ENCODE results near the gene GBX2.

DNA sequence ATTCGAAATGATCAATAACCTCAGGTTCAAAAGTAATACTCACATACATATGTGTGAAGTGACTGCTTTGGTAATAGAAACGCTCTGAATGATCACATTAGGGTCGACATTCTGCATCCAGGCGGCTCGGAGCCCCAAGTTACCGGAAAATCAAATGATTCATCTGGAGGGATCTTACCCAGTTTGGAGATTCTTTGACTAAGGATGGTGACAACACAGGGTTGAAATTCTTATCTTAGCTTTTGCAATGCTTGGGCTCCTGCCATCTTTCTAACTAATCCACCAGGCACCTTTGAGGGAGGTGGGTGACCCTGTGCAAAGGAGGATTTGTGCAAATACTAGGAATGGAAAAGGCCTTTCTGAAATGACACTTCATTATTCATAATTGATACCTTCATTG lies 10.8 kb downstream of the GBX2 start:
- TF ChIP-seq, protein P1, sequence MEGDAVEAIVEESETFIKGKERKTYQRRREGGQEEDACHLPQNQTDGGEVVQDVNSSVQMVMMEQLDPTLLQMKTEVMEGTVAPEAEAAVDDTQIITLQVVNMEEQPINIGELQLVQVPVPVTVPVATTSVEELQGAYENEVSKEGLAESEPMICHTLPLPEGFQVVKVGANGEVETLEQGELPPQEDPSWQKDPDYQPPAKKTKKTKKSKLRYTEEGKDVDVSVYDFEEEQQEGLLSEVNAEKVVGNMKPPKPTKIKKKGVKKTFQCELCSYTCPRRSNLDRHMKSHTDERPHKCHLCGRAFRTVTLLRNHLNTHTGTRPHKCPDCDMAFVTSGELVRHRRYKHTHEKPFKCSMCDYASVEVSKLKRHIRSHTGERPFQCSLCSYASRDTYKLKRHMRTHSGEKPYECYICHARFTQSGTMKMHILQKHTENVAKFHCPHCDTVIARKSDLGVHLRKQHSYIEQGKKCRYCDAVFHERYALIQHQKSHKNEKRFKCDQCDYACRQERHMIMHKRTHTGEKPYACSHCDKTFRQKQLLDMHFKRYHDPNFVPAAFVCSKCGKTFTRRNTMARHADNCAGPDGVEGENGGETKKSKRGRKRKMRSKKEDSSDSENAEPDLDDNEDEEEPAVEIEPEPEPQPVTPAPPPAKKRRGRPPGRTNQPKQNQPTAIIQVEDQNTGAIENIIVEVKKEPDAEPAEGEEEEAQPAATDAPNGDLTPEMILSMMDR (IDR thresholded peaks at IDR 0.05; ENCODE audit: insufficient read depth, low read depth, low read length) = no peak
- TF ChIP-seq EZH2 (IDR thresholded peaks at IDR 0.05; ENCODE audit: insufficient read depth, low read length) = no peak
